Activated T-cell treated with anti-CD3 and anti-CD28 coated beads, Interleukin-2, amount 50 U/mL, for 24 hours (primary cell): ENCODE data around the gene DDX11.
"Not testable (repeated sequence)": the region's sequence is repeated elsewhere in the genome, so short reads cannot be mapped to it uniquely, and the experiment has no call there.

Source experiments
- DNase-seq: peaks from one replicate; pipeline ENCODE4 v3.0.0-alpha.2; 2020
- H3K27ac Mint-ChIP-seq: 2 replicates; pipeline ENCODE4 v1.8.0; 2020; ENCODE audit warnings: mild to moderate bottlenecking, mixed read lengths
- H3K27me3 Mint-ChIP-seq: 2 replicates; pipeline ENCODE4 v1.8.0; 2020; ENCODE audit warnings: mixed read lengths
- H3K36me3 Mint-ChIP-seq: 2 replicates; pipeline ENCODE4 v1.8.0; 2020; ENCODE audit warnings: low read depth, mixed read lengths
- H3K4me1 Mint-ChIP-seq: 2 replicates; pipeline ENCODE4 v1.8.0; 2020; ENCODE audit warnings: low read depth, mixed read lengths
- H3K4me3 Mint-ChIP-seq: 2 replicates; pipeline ENCODE4 v1.8.0; 2020; ENCODE audit warnings: mild to moderate bottlenecking, moderate library complexity, mixed read lengths
- H3K9me3 Mint-ChIP-seq: 2 replicates; pipeline ENCODE4 v1.8.0; 2020; ENCODE audit warnings: mixed read lengths

Gene DDX11

DNA sequence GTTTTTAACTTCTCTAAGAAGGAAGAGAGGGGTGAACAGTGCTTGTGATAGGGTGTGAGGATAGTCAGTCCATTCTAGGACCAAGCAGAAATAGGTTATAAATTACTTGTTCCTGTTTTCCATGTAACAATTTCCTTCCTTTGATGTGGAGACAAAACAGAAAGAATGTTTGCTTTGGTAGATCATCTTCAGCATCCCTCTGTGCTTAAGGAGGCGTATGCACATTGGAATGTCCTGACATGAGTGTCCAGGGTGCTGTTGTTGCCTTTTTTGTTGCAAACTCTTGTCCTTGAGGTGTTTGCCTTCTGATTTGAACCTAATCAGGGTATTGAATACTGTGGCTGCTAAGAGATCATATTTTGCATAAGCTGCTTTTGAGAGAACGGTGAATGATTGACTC, 23.5 kb upstream of the DDX11 start:
- not testable (repeated sequence) for H3K36me3 Mint-ChIP-seq, H3K27me3 Mint-ChIP-seq

DNA sequence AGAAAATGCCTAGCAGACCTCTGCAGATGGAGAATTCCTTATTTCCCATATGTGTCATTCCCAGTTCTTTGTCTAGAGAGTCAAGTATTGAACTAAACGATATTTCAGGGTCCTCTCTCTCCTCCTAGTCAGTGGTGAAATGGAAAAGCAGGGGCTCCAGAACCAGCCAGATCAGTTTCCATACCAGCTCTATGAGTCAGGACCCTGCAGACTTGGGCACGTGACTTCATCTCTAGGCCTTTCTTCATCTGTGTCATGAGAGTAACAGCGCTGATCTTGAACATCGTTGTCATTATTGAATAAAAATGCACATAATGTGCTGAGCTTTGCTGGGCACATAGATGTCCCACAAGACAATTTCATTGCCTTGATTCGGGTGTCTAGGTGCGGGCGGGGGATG, 23.1 kb upstream of the DDX11 start:
- not testable (repeated sequence) for H3K9me3 Mint-ChIP-seq, DNase-seq, H3K36me3 Mint-ChIP-seq, H3K4me3 Mint-ChIP-seq, H3K27me3 Mint-ChIP-seq, H3K27ac Mint-ChIP-seq
- peaks cover 29% of the 10 kb centered on the region for H3K4me1 Mint-ChIP-seq

More for the DNA sequence above, 23.5 kb upstream of the DDX11 start:
- not testable (repeated sequence) for DNase-seq, H3K9me3 Mint-ChIP-seq, H3K4me3 Mint-ChIP-seq, H3K27ac Mint-ChIP-seq
- H3K4me1 Mint-ChIP-seq: peaks cover 29% of the 10 kb centered on the region

DNA sequence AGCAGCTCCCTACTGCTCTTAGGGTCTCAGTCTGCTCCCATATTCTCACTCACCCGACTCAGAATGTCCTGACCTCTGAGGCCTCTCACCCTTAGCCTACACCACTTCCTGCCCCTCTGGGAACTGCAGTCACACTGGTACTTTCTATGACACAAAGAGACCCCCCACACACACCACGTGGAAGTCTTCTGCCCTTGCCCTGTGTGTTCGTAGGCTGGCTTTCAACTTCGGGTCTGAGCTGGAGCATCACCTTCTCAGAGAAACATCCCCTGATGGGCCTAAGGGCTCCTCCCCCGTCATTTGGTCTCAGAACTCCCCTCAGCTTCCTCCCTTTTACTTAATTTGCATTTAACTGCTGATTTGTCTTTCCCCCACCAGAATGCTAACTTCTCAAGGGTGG, 22.0 kb upstream of the DDX11 start:
- not testable (repeated sequence) for H3K27me3 Mint-ChIP-seq, H3K9me3 Mint-ChIP-seq, H3K4me3 Mint-ChIP-seq, H3K36me3 Mint-ChIP-seq
- peak overlapping the region; percentile 91 for H3K27ac Mint-ChIP-seq
- H3K4me1 Mint-ChIP-seq: peaks cover 29% of the 10 kb centered on the region
- DNase-seq: peak; percentile 35

DNA sequence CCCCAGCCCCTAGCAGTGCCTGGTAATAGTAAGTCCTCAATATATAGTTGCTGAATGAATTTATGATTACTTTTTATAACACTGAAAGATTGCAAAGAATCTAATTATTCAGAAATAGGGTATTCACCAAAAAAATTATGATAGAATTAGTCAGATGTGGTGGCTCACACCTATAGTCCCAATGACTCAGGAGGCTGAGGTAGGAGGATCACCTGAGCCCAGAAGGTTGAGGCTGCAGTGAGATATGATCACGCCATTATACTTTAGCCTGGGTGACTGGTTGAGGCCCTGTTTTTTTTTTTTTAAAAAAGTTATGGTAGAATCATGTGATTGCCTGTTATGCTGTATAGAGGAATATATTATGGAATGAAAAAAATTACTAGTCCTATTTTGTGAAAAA, 21.5 kb upstream of the DDX11 start:
- H3K9me3 Mint-ChIP-seq, H3K4me3 Mint-ChIP-seq, H3K27me3 Mint-ChIP-seq, DNase-seq, H3K36me3 Mint-ChIP-seq: not testable (repeated sequence)
- H3K4me1 Mint-ChIP-seq: peaks cover 29% of the 10 kb centered on the region
- peak overlapping the region; percentile 91 for H3K27ac Mint-ChIP-seq

DNA sequence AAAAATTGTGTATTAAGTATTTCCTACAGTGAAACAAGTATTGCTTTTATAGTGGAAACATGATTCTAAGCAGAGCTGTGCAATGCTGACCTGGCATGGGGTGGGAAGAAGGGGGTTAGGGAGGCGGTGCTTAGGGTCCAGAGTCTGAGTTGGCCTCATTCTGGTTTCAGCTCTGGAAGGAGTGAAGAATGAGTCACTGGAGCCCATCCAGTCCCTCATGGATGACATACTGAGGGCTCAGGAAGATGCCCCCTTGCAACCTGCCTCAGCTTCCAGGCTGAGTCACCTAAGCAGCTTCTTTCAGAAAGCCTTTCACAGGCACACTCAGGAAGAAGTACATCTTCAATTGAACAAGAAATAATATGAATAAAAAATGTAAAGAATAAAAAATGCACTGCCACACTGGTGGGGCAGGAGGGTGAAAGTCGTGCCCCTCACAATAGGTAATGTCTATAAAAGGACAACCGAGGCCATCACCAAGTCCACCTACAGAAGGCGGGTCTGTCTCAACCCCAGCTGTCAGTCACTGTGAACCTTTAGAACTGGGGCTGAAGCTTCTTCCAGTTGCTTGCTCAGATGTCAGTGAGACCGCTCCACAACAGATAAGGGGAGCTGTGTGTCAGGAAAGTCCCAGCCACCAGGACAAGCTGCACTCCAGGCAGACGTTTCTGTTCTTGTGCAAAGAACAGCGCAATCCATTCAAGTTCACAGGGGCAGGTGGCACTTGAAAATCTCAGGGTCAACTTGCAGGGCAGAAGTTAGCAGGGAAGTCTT, 20.8 kb upstream of the DDX11 start:
- H3K4me3 Mint-ChIP-seq, H3K9me3 Mint-ChIP-seq, H3K27me3 Mint-ChIP-seq, H3K36me3 Mint-ChIP-seq, DNase-seq: not testable (repeated sequence)
- Mint-ChIP-seq H3K27ac (peak overlapping the region; percentile 40), H3K4me1 (peaks cover 28% of the 10 kb centered on the region)

DNA sequence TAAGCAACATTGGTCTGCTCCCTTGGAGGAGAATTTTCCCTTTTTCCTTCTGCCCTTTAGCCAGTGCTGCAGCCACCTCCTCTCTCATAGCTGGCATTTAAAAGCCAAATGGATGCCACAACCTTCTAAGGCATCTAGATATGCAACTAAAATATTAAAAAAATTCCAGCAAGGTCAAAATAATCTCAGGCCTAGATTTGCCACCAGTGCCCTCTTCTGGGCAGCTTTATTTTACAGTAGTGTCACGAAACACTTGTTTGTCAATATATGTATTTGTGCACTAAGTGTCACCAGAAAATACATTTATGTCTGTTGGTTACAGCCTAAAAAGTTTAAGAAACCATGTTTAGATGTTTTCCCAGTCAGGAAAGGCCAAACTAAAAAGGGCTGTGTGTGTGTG, 19.7 kb upstream of the DDX11 start:
- not testable (repeated sequence) for H3K36me3 Mint-ChIP-seq, H3K27ac Mint-ChIP-seq, H3K9me3 Mint-ChIP-seq, H3K4me3 Mint-ChIP-seq, DNase-seq, H3K27me3 Mint-ChIP-seq
- H3K4me1 Mint-ChIP-seq: peaks cover 24% of the 10 kb centered on the region

DNA sequence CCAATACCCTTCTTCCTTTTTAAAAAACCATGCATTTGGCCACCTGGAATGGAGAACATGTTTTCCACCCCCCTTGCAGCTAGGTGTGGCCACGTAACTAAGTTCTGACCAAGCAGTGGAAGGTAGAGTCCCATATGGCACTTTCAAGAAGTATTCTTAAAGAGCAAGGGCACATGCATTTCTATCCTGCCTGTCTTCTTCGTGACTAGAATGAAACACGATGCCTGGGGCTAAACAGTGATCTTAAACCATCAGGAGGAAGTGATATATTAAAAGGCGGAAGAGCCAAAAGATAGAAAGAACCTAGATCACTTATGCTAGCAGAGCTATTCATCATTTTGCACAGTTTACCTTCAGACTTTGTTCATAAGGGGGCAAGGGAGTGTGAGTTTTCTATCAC, 16.0 kb upstream of the DDX11 start:
- H3K27me3 Mint-ChIP-seq: no peaks in the 10 kb centered on the region
- H3K9me3 Mint-ChIP-seq: no peaks in the 10 kb centered on the region
- H3K36me3 Mint-ChIP-seq: no peaks in the 10 kb centered on the region
- peaks cover 8% of the 10 kb centered on the region for H3K4me1 Mint-ChIP-seq
- no peak overlapping the region for H3K4me3 Mint-ChIP-seq
- H3K27ac Mint-ChIP-seq: no peak overlapping the region
- no peak for DNase-seq

DNA sequence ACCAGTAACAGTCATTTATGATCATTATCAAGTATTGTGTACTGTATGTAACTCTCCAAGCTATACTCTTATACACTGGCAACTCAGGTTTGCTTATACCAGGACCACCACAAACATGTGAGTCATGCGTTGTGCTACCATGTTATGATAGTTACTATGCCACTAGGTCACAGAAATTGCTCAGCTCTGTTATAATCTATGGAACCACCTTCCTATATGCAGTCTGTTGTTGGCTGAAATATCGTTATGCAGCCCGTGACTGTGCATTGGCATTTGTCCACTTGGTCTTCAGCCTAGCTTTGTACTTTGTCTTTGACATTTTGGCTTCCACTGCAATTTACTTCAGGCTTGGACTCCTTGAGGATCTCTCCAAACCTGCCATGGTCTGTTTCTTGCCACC, 7.5 kb upstream of the DDX11 start:
- H3K9me3 Mint-ChIP-seq, H3K4me3 Mint-ChIP-seq, H3K27ac Mint-ChIP-seq, H3K4me1 Mint-ChIP-seq, H3K27me3 Mint-ChIP-seq, H3K36me3 Mint-ChIP-seq, DNase-seq: not testable (repeated sequence)

DNA sequence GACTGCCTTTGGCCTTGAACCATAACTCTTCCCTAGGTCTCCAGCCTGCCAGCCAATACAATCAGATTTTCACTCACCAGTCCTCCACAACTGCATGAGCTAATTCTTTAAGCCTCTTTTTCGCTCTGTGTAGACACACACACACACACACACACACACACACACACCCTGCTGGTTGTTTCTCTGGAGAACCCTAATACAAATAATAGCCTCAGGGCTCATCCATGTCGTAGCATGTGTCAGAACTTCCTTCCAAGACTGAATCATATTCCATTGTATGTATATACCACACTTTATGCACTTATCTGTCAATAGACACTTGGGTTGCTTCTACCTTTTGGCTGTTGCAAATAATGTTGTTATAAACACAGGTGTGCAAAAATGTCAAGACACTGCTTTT, 6.0 kb upstream of the DDX11 start:
- H3K27me3 Mint-ChIP-seq, H3K36me3 Mint-ChIP-seq, H3K4me3 Mint-ChIP-seq, H3K27ac Mint-ChIP-seq, H3K4me1 Mint-ChIP-seq, DNase-seq, H3K9me3 Mint-ChIP-seq: not testable (repeated sequence)

DNA sequence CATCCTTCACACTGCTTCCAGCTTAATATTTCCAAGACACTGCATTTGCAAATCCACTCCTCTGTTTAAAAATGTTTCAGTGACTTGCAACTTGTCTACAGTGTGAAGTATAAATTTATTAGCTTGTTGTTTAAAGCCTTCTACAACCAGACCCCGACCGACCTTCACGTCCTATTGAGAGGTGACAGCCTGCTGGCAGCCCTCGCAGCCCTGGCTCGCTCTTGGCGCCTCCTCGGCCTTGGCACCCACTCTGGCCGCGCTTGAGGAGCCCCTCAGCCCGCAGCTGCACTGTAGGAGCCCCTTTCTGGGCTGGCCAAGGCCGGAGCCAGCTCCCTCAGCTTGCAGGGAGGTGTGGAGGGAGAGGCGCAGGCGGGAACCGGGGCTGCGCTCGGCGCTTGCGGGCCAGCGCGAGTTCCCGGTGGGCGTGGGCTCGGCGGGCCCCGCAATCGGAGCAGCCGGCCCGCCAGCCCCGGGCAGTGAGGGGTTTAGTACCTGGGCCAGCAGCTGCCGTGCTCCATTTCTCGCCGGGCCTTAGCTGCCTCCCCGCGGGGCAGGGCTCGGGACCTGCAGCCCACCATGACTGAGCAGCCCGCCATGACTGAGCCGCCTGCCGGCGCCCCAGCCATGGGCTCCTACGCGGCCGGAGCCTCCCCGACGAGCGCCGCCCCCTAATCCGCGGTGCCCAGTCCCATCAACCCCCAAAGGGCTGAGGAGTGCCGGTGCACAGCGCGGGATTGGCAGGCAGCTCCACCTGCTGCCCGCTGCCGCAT, 2.5 kb upstream of the DDX11 start:
- H3K4me3 Mint-ChIP-seq, H3K27ac Mint-ChIP-seq, H3K27me3 Mint-ChIP-seq, H3K9me3 Mint-ChIP-seq, DNase-seq: not testable (repeated sequence)
- Mint-ChIP-seq H3K4me1 (peaks cover 20% of the 10 kb centered on the region), H3K36me3 (peaks cover 19% of the 10 kb centered on the region)

DNA sequence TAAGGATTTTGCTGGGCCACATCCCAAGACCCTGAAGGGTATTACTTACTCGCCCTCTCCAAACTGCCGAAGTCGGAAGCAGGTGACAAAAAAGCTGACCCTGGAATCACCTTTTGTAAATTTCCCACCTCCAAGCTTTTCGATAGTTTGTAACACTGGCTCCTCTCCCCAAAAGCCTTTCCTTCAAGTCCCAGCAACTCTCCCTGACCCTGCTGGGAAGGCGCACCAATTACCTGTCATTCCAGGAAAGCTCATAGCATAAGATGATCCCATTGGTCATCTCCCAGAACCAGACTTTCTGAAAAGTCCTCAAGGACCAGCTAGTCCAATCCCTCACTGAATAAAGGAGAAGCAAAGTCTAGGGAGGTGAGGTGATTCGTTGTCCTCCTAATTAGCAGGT, 698 bp upstream of the DDX11 start:
- not testable (repeated sequence) for DNase-seq, H3K27me3 Mint-ChIP-seq
- peak overlapping the region; percentile 98 for H3K27ac Mint-ChIP-seq

DNA sequence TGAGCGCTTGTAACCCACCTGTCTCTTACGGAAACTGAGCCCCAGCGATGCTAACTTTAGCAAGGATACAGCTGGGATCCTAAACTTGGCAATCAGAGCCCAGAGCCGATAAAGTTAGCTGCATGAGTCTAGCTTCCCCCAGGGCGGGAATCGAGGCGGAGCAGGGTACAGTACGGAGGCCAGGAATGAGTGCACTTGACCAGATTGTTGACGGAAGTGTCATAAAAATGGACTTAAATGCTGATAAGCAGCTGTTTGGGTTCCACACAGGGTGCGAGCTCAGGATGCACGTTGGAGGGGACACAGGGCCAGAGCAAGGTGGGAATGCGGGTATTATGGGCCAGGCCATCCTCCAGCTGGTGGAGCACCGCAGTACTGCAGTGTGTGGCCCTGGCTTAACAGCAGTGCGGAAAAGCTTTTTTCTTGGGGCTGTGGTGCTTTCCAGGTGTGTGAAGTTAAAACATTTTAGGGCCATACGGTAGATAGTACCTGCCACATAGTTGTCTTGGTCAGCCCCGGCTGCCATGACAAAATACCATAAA, 744 bp downstream of the DDX11 start:
- not testable (repeated sequence) for DNase-seq, H3K9me3 Mint-ChIP-seq, H3K27me3 Mint-ChIP-seq
- Mint-ChIP-seq H3K36me3 (peaks cover 48% of the 10 kb centered on the region), H3K4me1 (peaks cover 31% of the 10 kb centered on the region), H3K4me3 (peak overlapping the region; percentile 97), H3K27ac (peak overlapping the region; percentile 98)

More for the DNA sequence above, 698 bp upstream of the DDX11 start:
- H3K4me3 Mint-ChIP-seq: peak overlapping the region; percentile 97
- H3K36me3 Mint-ChIP-seq: peaks cover 36% of the 10 kb centered on the region
- not testable (repeated sequence) for H3K9me3 Mint-ChIP-seq
- H3K4me1 Mint-ChIP-seq: peaks cover 29% of the 10 kb centered on the region

DNA sequence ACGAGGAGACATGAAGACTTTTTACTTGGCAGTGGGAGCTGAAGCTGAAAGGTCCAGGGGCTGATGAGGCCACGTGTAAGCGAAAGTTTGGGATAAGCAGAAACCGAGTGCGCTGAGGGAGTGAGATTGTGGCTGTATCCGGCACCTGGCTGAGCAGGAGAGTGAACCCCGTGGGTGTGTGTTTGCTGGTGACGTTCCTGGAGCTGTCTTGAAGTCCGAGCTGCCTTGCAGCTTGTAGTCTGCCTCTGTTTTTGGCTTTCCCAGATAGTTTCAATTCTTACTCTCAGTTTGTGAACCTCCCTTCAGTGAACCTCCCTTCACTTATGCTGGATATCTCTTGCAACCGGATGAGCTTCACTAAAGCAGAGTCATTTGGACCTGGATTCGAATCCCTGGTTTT, 2.5 kb downstream of the DDX11 start:
- not testable (repeated sequence) for H3K27ac Mint-ChIP-seq, H3K27me3 Mint-ChIP-seq, DNase-seq, H3K9me3 Mint-ChIP-seq
- H3K36me3 Mint-ChIP-seq: peaks cover 65% of the 10 kb centered on the region
- peaks cover 39% of the 10 kb centered on the region for H3K4me1 Mint-ChIP-seq
- H3K4me3 Mint-ChIP-seq: peak overlapping the region; percentile 38

DNA sequence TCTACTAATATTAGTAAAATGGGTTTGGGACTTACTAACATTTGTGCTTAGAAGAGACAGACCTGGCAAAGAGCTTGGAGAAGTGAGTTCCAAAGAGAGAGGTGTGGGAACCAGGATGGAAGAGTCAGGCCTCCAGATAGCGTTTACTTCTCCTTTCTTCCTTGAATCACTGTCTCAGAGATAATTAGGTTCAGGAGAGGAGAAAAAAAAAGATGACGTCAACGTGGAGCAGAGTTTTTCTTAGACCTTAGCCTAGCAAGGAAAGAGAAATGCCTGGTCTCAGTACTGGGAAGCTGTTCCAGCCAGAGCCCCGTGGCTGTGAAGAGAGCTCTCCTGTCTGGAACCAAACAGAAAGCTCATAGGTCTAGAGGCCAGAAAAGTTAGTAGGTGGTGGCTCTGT, 3.4 kb downstream of the DDX11 start:
- H3K9me3 Mint-ChIP-seq, DNase-seq, H3K4me3 Mint-ChIP-seq, H3K27ac Mint-ChIP-seq, H3K27me3 Mint-ChIP-seq: not testable (repeated sequence)
- Mint-ChIP-seq H3K36me3 (peaks cover 69% of the 10 kb centered on the region), H3K4me1 (peaks cover 36% of the 10 kb centered on the region)

DNA sequence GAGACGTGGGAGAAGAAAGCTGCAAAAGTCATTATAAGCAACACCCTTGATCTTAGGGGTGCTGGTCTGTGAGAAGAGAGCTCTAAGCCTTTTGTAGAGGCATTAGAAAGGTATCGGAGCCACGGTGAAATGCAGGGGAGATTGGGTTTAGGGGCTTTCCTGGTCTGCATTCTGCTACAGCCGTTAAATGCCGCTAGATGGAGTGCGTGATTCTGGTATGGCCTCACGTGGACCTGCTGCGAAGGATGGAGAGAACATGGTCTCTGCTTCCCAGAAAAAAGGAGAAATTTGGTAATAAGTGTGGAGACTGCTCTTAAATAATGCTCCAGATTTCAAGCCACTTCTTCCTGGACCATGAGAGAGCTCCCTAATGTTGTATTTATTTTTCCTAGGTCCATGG, 4.3 kb downstream of the DDX11 start:
- H3K27me3 Mint-ChIP-seq, DNase-seq, H3K27ac Mint-ChIP-seq, H3K4me3 Mint-ChIP-seq, H3K9me3 Mint-ChIP-seq: not testable (repeated sequence)
- Mint-ChIP-seq H3K4me1 (peaks cover 30% of the 10 kb centered on the region), H3K36me3 (peaks cover 72% of the 10 kb centered on the region)
